Activated naive CD8-positive, alpha-beta T cell treated with anti-CD3 and anti-CD28 coated beads for 36 hours (primary cell): Measurements from ENCODE around the gene CLDN2. TPM values are rescaled to one million over a fixed set of nuclear protein-coding genes. Genes with fewer than 3 reads are reported as not detected.

Source experiments
- DNase-seq: peaks from one replicate; pipeline ENCODE4 v3.0.0; 2021
- H3K27ac Mint-ChIP-seq: one replicate; pipeline ENCODE4 v1.8.0; 2022; ENCODE audit warnings: mild to moderate bottlenecking, moderate library complexity, mixed read lengths
- H3K27me3 Mint-ChIP-seq: one replicate; pipeline ENCODE4 v1.8.0; 2022; ENCODE audit warnings: mild to moderate bottlenecking, mixed read lengths
- H3K36me3 Mint-ChIP-seq: one replicate; pipeline ENCODE4 v1.8.0; 2021; ENCODE audit warnings: mild to moderate bottlenecking, mixed read lengths
- H3K4me1 Mint-ChIP-seq: one replicate; pipeline ENCODE4 v1.8.0; 2021; ENCODE audit warnings: mixed read lengths
- H3K4me3 Mint-ChIP-seq: one replicate; pipeline ENCODE4 v1.8.0; 2022; ENCODE audit warnings: mild to moderate bottlenecking, moderate library complexity, mixed read lengths
- H3K9me3 Mint-ChIP-seq: one replicate; pipeline ENCODE4 v1.8.0; 2022; ENCODE audit warnings: mixed read lengths
- total RNA-seq, 2 experiments: library from RNA; stranded (reverse); gene quantifications; one replicate each; pipeline ENCODE4 v1.2.3, GENCODE V29; 2021

The CLDN2 gene
- total RNA-seq, 2 experiments from 2014 or later, result not detected

GRCh38 chrX:106936246-106936645 lies 16.0 kb downstream of the CLDN2 start:
- H3K27ac Mint-ChIP-seq, result no peak overlapping the region
- H3K9me3 Mint-ChIP-seq, result no peaks in the 10 kb centered on the region
- no peak for DNase-seq
- H3K4me3 Mint-ChIP-seq, result no peak overlapping the region
- no peaks in the 10 kb centered on the region for H3K27me3 Mint-ChIP-seq
- H3K36me3 Mint-ChIP-seq, result no peaks in the 10 kb centered on the region
- peaks cover 2% of the 10 kb centered on the region for H3K4me1 Mint-ChIP-seq

- H3K4me1 Mint-ChIP-seq, result no peaks in the 10 kb centered on the region
- H3K36me3 Mint-ChIP-seq, result peaks cover 2% of the 10 kb centered on the region
- H3K27me3 Mint-ChIP-seq, result no peaks in the 10 kb centered on the region
- H3K9me3 Mint-ChIP-seq, result no peaks in the 10 kb centered on the region
- H3K27ac Mint-ChIP-seq, result no peak overlapping the region
- no peak for DNase-seq
- no peak overlapping the region for H3K4me3 Mint-ChIP-seq
Observed at GRCh38 chrX:106939566-106939965, 19.4 kb downstream of the CLDN2 start.

GRCh38 chrX:106940068-106940467 lies 19.9 kb downstream of the CLDN2 start:
- no peaks in the 10 kb centered on the region for H3K9me3 Mint-ChIP-seq
- H3K27me3 Mint-ChIP-seq, result no peaks in the 10 kb centered on the region
- no peak for DNase-seq
- H3K27ac Mint-ChIP-seq, result no peak overlapping the region
- H3K36me3 Mint-ChIP-seq, result peaks cover 2% of the 10 kb centered on the region
- no peak overlapping the region for H3K4me3 Mint-ChIP-seq
- H3K4me1 Mint-ChIP-seq, result no peaks in the 10 kb centered on the region

- H3K4me1 Mint-ChIP-seq, result no peaks in the 10 kb centered on the region
- no peaks in the 10 kb centered on the region for H3K27me3 Mint-ChIP-seq
- no peak for DNase-seq
- H3K4me3 Mint-ChIP-seq, result no peak overlapping the region
- H3K36me3 Mint-ChIP-seq, result peaks cover 3% of the 10 kb centered on the region
- H3K27ac Mint-ChIP-seq, result no peak overlapping the region
- H3K9me3 Mint-ChIP-seq, result no peaks in the 10 kb centered on the region
Observed at GRCh38 chrX:106946464-106946863, 26.3 kb downstream of the CLDN2 start.

DNA sequence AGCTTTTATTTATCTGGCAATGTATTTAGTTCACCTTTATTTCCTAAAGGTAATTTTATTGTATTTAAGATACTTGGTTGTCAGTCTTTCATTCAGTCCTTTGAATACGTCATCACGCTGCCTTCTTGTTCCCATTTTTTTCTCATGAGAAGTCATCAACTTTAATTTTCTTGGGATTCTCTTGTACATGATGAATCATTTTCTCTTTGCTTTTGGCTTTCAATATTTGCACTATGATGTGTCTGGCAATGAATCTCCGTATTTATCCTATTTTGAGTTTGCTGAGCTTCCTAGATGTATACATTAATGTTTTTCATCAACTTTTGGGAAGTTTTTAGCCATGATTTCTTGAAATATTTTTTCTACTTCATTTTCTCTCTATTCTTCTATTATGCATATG lies 28.4 kb downstream of the CLDN2 start:
- no peak overlapping the region for H3K4me3 Mint-ChIP-seq

GRCh38 chrX:106949366-106949765 lies 29.2 kb downstream of the CLDN2 start:
- Mint-ChIP-seq H3K9me3 (no peaks in the 10 kb centered on the region), H3K27me3 (no peaks in the 10 kb centered on the region), H3K27ac (no peak overlapping the region), H3K4me3 (no peak overlapping the region), H3K4me1 (no peaks in the 10 kb centered on the region), H3K36me3 (peaks cover 2% of the 10 kb centered on the region)
- no peak for DNase-seq

More for the DNA sequence above, 28.4 kb downstream of the CLDN2 start:
- Mint-ChIP-seq H3K9me3 (no peaks in the 10 kb centered on the region), H3K36me3 (peaks cover 2% of the 10 kb centered on the region), H3K4me1 (no peaks in the 10 kb centered on the region), H3K27ac (no peak overlapping the region), H3K27me3 (no peaks in the 10 kb centered on the region)
- DNase-seq, result no peak

GRCh38 chrX:106950381-106950780 lies 30.2 kb downstream of the CLDN2 start:
- no peaks in the 10 kb centered on the region for H3K27me3 Mint-ChIP-seq
- H3K4me3 Mint-ChIP-seq, result no peak overlapping the region
- no peak for DNase-seq
- H3K4me1 Mint-ChIP-seq, result no peaks in the 10 kb centered on the region
- no peaks in the 10 kb centered on the region for H3K9me3 Mint-ChIP-seq
- H3K27ac Mint-ChIP-seq, result no peak overlapping the region
- H3K36me3 Mint-ChIP-seq, result peaks cover 2% of the 10 kb centered on the region

DNA sequence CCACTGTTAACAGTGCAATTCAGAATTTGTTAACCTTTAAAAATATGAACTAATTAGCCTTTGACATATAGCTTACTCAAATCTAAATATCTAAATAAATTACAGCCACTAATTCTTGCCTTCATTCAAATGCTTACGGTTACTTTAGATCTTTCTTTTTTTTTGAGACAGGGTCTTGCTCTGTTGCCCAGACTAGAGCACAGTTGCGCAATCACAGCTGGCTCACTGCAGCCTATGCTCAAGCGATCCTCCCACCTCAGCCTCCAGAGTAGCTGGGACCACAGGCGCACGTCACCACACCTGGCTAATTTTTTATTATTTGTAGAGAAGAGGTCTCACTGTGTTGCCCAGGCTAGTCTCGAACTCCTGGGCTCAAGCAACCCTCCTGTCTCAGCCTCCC lies 31.0 kb downstream of the CLDN2 start:
- H3K36me3 Mint-ChIP-seq, result peaks cover 2% of the 10 kb centered on the region
- no peaks in the 10 kb centered on the region for H3K27me3 Mint-ChIP-seq
- no peak overlapping the region for H3K27ac Mint-ChIP-seq
- H3K4me3 Mint-ChIP-seq, result no peak overlapping the region
- H3K9me3 Mint-ChIP-seq, result no peaks in the 10 kb centered on the region
- H3K4me1 Mint-ChIP-seq, result no peaks in the 10 kb centered on the region
- no peak for DNase-seq

DNA sequence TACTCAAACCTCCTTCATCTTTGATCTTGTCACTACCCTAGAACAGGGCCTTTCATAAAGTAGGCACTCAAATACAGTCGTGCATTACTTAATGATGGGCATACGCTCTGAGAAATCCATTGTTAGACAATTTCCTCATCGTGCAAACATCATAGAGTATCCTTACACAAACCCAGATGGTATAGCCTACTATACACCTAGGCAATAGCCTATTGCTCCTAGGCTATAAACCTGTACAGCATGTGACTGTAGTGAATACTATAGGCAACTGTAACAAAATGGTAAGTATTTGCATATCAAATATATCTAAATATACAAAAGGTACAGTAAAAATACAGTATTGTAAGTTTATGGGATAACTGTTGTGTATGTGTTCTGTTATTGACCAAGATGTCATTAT lies 31.9 kb downstream of the CLDN2 start:
- no peaks in the 10 kb centered on the region for H3K4me1 Mint-ChIP-seq
- DNase-seq, result no peak
- no peak overlapping the region for H3K4me3 Mint-ChIP-seq
- peaks cover 2% of the 10 kb centered on the region for H3K36me3 Mint-ChIP-seq
- H3K27me3 Mint-ChIP-seq, result no peaks in the 10 kb centered on the region
- H3K9me3 Mint-ChIP-seq, result no peaks in the 10 kb centered on the region
- H3K27ac Mint-ChIP-seq, result no peak overlapping the region

DNA sequence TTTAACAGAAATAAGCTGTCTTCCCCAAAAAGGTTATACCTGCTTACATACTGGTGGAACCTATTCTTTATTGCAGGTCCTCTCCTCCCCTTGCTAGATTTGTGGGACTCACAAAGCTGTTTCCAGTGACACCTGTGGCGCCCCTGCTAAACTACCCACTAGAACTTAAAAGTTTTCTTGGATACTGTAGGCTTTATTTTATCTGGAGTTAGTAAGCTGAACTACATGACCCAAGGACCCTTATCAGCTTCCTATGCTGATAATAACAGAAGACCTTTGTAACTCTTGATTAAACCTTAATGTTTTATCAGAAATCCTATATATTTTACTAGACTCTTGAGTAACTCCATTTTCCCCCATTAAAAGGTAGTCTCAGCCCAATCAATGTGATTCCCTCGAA lies 32.3 kb downstream of the CLDN2 start:
- Mint-ChIP-seq H3K36me3 (peaks cover 2% of the 10 kb centered on the region), H3K27me3 (no peaks in the 10 kb centered on the region), H3K27ac (no peak overlapping the region), H3K4me3 (no peak overlapping the region), H3K4me1 (no peaks in the 10 kb centered on the region), H3K9me3 (no peaks in the 10 kb centered on the region)
- DNase-seq, result no peak

- DNase-seq, result no peak
- Mint-ChIP-seq H3K36me3 (peaks cover 2% of the 10 kb centered on the region), H3K9me3 (no peaks in the 10 kb centered on the region), H3K27me3 (no peaks in the 10 kb centered on the region), H3K4me3 (no peak overlapping the region), H3K27ac (no peak overlapping the region), H3K4me1 (no peaks in the 10 kb centered on the region)
Observed at GRCh38 chrX:106952988-106953387, 32.8 kb downstream of the CLDN2 start.

DNA sequence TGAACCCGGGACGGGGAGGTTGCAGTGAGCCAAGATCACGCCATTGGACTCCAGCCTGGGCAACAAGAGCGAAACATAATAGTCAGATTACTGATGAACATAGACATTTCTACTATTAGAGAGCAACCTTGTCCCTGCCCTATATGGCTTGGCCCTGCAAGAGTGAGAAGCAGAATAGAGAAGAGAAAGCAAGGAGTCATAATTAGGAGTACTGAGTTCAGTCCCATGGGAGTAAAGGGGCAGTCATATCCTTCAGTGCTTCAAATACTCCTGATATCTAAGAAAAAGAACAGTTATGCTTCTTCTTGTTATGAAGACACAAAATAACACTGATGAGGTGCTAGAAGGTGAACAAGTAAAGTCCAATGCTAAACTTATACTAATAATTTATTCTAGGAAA lies 33.8 kb downstream of the CLDN2 start:
- H3K36me3 Mint-ChIP-seq, result peaks cover under 1% of the 10 kb centered on the region
- H3K4me1 Mint-ChIP-seq, result no peaks in the 10 kb centered on the region
- no peaks in the 10 kb centered on the region for H3K27me3 Mint-ChIP-seq
- no peak overlapping the region for H3K27ac Mint-ChIP-seq
- H3K9me3 Mint-ChIP-seq, result no peaks in the 10 kb centered on the region
- DNase-seq, result no peak
- no peak overlapping the region for H3K4me3 Mint-ChIP-seq

GRCh38 chrX:106955004-106955772 lies 35.0 kb downstream of the CLDN2 start:
- Mint-ChIP-seq H3K27me3 (no peaks in the 10 kb centered on the region), H3K36me3 (no peaks in the 10 kb centered on the region), H3K4me1 (no peaks in the 10 kb centered on the region), H3K27ac (no peak overlapping the region), H3K9me3 (no peaks in the 10 kb centered on the region), H3K4me3 (no peak overlapping the region)
- DNase-seq, result no peak

DNA sequence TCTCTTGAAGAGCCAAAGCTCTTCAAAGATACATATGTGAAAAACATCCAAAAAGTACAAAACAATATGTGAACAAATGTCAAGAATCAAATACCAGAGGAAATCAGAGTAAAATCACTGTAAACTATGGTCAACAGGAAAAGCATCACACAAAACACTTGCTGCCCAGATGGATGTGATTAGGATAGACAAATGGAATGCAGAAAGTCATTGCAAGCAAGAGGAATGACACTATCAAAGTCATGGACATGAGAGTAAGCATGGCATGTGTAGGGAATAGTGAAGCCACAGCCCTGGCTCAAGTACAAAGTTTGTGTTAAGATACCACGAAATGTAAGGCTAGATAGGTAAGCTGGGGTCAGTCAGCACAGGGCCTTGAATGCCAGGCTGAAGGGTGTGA lies 37.7 kb downstream of the CLDN2 start:
- H3K4me3 Mint-ChIP-seq, result no peak overlapping the region
- no peaks in the 10 kb centered on the region for H3K4me1 Mint-ChIP-seq
- no peaks in the 10 kb centered on the region for H3K27me3 Mint-ChIP-seq
- no peaks in the 10 kb centered on the region for H3K36me3 Mint-ChIP-seq
- no peak for DNase-seq
- no peaks in the 10 kb centered on the region for H3K9me3 Mint-ChIP-seq
- H3K27ac Mint-ChIP-seq, result no peak overlapping the region

GRCh38 chrX:106959901-106960300 lies 39.7 kb downstream of the CLDN2 start:
- no peak overlapping the region for H3K4me3 Mint-ChIP-seq
- no peak overlapping the region for H3K27ac Mint-ChIP-seq
- H3K36me3 Mint-ChIP-seq, result peaks cover 8% of the 10 kb centered on the region
- DNase-seq, result no peak
- no peaks in the 10 kb centered on the region for H3K27me3 Mint-ChIP-seq
- H3K9me3 Mint-ChIP-seq, result no peaks in the 10 kb centered on the region
- no peaks in the 10 kb centered on the region for H3K4me1 Mint-ChIP-seq

DNA sequence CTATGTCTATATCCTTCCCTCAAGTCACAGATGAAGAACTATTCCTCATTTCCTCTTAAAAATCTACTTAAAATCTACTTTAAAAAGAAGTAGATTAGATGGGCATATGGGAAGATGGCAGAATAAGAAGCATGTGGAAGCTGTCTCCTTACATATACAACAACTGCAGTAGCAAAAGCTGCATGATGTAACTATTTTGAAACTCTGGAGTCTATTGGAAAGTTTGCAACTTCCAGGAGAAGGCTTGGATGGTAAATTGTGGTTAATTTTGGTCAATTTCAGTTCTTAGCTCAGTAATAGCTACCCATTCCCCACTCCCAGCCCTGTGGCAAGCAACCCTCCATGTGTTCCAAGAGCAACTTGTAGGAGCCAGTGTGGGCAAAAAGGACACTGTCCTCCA lies 42.9 kb downstream of the CLDN2 start:
- H3K27ac Mint-ChIP-seq, result no peak overlapping the region
- no peak for DNase-seq
- no peaks in the 10 kb centered on the region for H3K4me1 Mint-ChIP-seq
- H3K9me3 Mint-ChIP-seq, result no peaks in the 10 kb centered on the region
- no peak overlapping the region for H3K4me3 Mint-ChIP-seq
- H3K27me3 Mint-ChIP-seq, result no peaks in the 10 kb centered on the region
- H3K36me3 Mint-ChIP-seq, result peaks cover 23% of the 10 kb centered on the region
